AG20443 (cell line): ENCODE measurements around the gene SSBP3.

Experiments
- DNase-seq: peaks from one replicate; pipeline ENCODE4 v3.0.0; 2012; ENCODE audit warnings: low spot score, mixed read lengths

SSBP3 gene

GRCh38 chr1:54266908-54267307 lies 139.3 kb downstream of the SSBP3 start:
- no peak for DNase-seq

- DNase-seq: no peak
These were observed 140.0 kb downstream of the SSBP3 start for GRCh38 chr1:54266195-54266594.

- no peak for DNase-seq
These were observed 140.5 kb downstream of the SSBP3 start for GRCh38 chr1:54265659-54266058.

- no peak for DNase-seq
These were observed 141.1 kb downstream of the SSBP3 start for GRCh38 chr1:54265126-54265525.

DNA sequence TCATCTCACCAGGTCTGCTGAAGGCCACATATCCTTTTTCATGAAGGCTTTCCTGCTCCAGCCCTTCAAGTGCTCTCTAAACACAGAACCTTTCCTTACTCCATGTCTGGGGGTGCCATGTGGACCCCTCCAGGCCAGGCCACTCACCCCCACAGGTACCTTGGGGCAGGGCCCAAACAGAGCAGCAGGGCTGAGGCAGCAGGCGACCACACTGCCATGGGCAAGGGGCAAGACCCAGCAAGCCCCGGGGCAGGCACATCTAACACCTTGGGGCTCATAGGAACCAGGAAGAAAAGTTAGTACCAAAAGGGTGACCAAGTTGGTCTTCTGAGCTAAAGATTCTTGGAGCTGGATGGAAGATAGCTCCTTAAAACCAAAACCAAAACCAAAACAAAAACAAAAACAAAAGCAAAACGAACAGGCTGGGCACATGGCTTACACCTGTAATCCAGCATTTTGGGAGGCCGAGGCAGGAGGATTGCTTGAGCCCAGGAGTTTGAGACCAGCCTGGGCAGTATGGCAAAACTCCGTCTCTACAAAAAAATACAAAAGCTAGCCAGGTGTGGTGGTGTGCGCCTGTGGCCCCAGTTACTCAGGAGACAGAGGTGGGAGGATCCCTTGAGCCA lies 142.5 kb downstream of the SSBP3 start:
- DNase-seq: no peak

DNA sequence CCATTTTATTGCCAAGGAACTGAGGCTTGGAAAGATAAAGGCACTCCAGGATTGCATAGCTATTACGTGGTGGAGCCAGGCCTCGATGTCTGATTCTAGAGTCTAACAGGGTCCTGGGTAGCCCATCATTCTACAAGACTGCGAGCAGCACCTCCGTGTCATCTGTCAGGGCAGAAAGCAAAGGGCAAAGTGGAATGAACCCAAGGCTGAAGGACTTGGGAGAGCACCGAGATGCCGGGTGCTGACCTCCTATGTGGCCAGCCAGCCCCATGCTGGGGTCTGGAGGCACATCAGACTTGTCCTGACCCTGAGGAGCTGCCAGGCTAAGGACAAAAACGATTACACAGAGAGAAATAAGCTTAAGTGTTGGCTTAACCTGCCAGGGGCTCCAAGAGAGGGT lies 143.9 kb downstream of the SSBP3 start:
- no peak for DNase-seq

DNA sequence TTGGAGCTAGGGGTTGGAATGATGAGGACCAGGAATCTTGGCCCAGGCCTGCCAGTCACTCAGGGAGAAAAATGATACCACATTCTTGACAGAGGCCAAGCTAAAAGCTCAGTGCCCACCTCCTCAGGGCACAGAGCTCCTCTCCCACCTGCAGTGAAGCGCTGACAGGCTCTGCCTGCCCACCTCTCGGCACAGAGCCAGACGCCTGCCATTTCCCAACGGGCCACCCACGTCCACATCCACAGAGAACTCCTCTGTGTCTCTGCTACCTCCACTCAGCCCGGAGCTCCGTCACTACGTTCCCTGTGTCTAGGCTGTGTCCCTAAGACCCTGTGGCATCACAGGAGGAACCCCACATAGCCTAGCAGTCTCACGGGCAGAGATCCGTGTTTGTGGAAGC lies 145.4 kb downstream of the SSBP3 start:
- no peak for DNase-seq

DNA sequence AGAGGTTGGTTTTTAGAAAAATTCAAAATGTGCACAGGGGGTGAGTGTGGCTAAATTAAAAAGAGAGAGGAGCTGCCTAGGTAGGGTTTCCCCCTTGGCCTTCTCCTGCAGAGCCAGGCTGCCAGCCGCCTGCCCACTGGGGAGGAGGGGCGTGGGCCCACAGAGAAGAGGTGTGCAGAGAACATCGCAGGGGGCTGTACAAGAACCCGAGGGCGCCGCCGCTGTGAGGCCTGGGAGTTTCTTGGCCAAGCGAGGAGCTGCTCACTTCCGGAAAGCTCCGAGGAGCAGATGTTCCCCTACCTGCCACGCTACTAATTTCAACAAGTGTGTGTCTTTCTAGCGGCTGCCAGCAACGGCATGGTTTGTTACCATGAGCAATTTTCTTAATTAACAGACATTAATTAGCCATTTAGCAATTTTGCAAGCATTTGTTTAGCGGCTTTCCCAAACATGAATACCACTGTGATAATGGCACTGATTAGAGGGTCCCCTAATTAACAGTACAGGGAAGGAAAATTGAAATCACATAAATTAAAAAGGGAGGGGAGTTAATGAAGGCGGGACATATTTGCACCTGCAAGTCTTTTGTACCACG lies 146.6 kb downstream of the SSBP3 start:
- DNase-seq: no peak

GRCh38 chr1:54257876-54258275 lies 148.3 kb downstream of the SSBP3 start:
- no peak for DNase-seq

- no peak for DNase-seq
These were observed 148.9 kb downstream of the SSBP3 start for GRCh38 chr1:54257346-54257620.

GRCh38 chr1:54256522-54257345 lies 149.5 kb downstream of the SSBP3 start:
- no peak for DNase-seq

- peak; percentile 51 for DNase-seq
These were observed 151.0 kb downstream of the SSBP3 start for GRCh38 chr1:54255026-54255702.

- no peak for DNase-seq
These were observed 152.1 kb downstream of the SSBP3 start for GRCh38 chr1:54254055-54254454.

- peak; percentile 95 for DNase-seq
These were observed 152.7 kb downstream of the SSBP3 start for GRCh38 chr1:54253480-54253879.

GRCh38 chr1:54252371-54252936 lies 153.7 kb downstream of the SSBP3 start:
- no peak for DNase-seq

DNA sequence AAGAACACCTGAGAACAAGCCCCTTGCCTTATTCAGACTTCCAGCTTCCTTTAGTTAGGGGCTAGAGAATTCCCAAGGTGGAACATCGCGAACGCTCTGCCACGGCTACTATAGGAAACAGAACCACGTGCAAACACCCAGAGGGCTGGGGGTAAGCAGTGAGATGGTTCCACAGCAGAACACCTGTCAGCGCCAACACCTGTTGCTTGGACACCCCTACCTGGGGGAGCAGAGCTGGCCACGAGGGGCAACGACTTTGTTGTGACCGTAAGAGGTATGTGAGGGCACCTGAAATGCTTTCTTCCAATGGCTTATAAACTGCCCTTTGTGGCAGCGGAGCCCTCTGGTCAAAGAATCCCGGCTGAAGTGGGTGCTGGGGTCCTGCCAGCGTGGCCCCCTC lies 155.5 kb downstream of the SSBP3 start:
- no peak for DNase-seq

GRCh38 chr1:54249819-54250435 lies 156.3 kb downstream of the SSBP3 start:
- peak; percentile 84 for DNase-seq

- DNase-seq: peak; percentile 67
These were observed 157.2 kb downstream of the SSBP3 start for GRCh38 chr1:54248966-54249365.

DNA sequence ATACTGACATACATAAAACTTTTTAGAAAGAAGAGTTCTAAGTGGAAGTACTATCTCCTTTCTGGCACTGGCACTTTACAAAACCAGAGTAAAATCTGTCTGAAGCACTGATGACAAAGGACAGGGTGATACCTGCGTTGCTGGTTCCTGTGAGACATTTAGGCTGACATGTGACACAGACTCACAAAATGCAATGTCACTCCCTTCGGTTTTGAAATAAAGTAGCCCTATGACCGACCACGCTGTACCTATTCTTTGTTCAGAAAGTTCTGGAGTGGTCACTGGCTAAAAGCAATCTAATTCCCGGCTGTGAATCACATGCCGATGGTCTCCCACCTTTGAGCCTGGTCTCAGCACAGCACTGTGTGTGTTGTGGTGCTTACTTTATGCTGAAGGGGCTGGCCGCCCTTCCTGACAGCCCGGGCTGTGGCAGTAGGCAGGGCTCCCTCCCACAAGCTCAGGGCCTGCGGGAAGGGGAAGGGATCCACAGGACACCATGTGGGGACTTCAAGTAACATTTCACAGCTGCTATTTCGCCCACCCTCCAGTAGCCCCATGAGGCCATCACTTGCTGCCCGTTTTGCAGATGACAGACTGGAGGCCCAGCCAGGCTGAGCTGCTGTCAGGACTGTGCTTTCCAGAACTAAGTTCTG lies 158.2 kb downstream of the SSBP3 start:
- no peak for DNase-seq

DNA sequence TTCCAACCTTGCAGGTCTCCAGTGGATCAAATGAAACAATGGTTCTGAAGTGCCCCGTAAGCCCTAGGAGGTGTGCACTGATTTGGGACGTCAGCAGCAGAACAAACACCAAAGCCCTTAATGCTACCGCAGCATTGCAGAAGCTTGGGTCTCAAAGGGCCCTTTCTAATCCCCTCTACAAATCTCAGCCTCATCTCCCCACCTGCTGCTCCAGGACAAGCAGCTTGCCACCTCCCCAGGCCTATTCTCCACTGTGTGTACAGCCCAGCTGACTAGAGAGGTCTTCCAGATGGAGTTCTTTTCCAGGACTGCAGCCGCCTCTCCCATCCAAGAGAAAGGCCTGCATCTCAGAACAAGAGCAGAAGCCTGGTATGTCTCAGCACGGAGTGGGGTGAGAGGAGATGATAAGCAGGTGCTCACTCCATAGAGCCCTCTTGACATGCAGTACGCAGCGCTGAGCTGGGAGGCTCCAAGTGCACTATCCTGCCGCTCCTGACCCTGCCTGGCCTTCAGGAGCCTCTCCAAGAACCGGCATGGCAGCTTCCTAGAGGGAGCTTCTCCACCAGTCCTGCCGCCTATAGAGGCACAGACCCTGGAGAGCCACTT lies 160.0 kb downstream of the SSBP3 start:
- DNase-seq: no peak

GRCh38 chr1:54245501-54245900 lies 160.7 kb downstream of the SSBP3 start:
- peak; percentile 37 for DNase-seq
